Spleen (tissue), 7 donors: ENCODE data around the gene TAS1R3.

ENCODE experiments used
- CTCF ChIP-seq, 11 experiments: fragments of 200-600 bp in 7 of 11; fragments of 450-650 bp in 4 of 11; sonication (generic) in 4 of 11; IDR thresholded peaks in 8 of 11; conservative IDR thresholded peaks in 3 of 11; 1 replicate in 7 of 11; 2 replicates in 4 of 11; pipeline versions ENCODE4 v1.4.0 to v1.8.0; 2016 to 2021; ENCODE audit warnings: antibody characterized with exemption in 11 of 11, inconsistent platforms in 4 of 11, mild to moderate bottlenecking in 1 of 11
- POLR2AphosphoS5 ChIP-seq, 3 donors: sonication (generic); formaldehyde crosslinking; IDR thresholded peaks; one replicate each; pipeline ENCODE4 v1.5.1; 2017; ENCODE audit warnings: antibody characterized with exemption in 3 of 3
- donor health status: DM: no; HTN: no; CAD: no; lungs with moderate emphysema.
- donor health status: DM: no; HTN: no; CAD: no.
- donor health status: DM: no; HTN: no; CAD: no.

GRCh38 chr1:1373051-1373814, 42.2 kb downstream of the TAS1R3 start:
- no peak for TF ChIP-seq CTCF (IDR thresholded peaks at IDR 0.05 in 8 of 11, conservative IDR thresholded peaks at IDR 0.05 in 3 of 11)
- TF ChIP-seq POLR2AphosphoS5 (IDR thresholded peaks at IDR 0.05), result no peak
